Trophoblast cell (in vitro differentiated cells and primary cell): ENCODE results near the gene GHRL.

Experiments
- DNase-seq, 2 donors: peaks; one replicate each; pipeline ENCODE4 v3.0.0-alpha.2; 2016
- H2AFZ ChIP-seq: 2 replicates; pipeline ENCODE4 v1.6.1; 2013; ENCODE audit warnings: low read length, moderate library complexity, mild to moderate bottlenecking; ENCODE audit not compliant: insufficient read depth, poor library complexity
- H2AK5ac ChIP-seq: 2 replicates; pipeline ENCODE4 v1.6.1; 2013; ENCODE audit warnings: mild to moderate bottlenecking, low read length
- H2BK120ac ChIP-seq: 2 replicates; pipeline ENCODE4 v1.6.1; 2013; ENCODE audit warnings: low read length, mild to moderate bottlenecking, moderate library complexity; ENCODE audit not compliant: insufficient read depth, poor library complexity
- H2BK12ac ChIP-seq: 2 replicates; pipeline ENCODE4 v1.6.1; 2013; ENCODE audit warnings: mild to moderate bottlenecking, low read length, moderate library complexity
- H2BK5ac ChIP-seq: 2 replicates; pipeline ENCODE4 v1.6.1; 2013; ENCODE audit warnings: low read length, low read depth, moderate library complexity, mild to moderate bottlenecking; ENCODE audit not compliant: poor library complexity
- H3K14ac ChIP-seq: 2 replicates; pipeline ENCODE4 v1.6.1; 2013; ENCODE audit warnings: mild to moderate bottlenecking, low read length
- H3K18ac ChIP-seq: 2 replicates; pipeline ENCODE4 v1.6.1; 2013; ENCODE audit warnings: mild to moderate bottlenecking, low read length
- H3K23ac ChIP-seq: 2 replicates; pipeline ENCODE4 v1.6.1; 2013; ENCODE audit warnings: low read length
- H3K27ac ChIP-seq: 2 replicates; pipeline ENCODE4 v1.5.1; 2013; ENCODE audit warnings: low read depth, mild to moderate bottlenecking, inconsistent platforms, low read length, moderate library complexity
- H3K27me3 ChIP-seq: 2 replicates; pipeline ENCODE4 v1.6.1; 2013; ENCODE audit warnings: inconsistent platforms, mild to moderate bottlenecking, low read length, moderate library complexity; ENCODE audit not compliant: insufficient read depth
- H3K36me3 ChIP-seq, 2 experiments: 1 replicate in 1 of 2; 2 replicates in 1 of 2; pipeline ENCODE4 v1.6.1; 2013; ENCODE audit warnings: low read length in 2 of 2, mild to moderate bottlenecking in 2 of 2, moderate library complexity in 1 of 2; ENCODE audit not compliant: insufficient read depth in 2 of 2, control insufficient read depth in 1 of 2
- H3K4ac ChIP-seq: 2 replicates; pipeline ENCODE4 v1.6.1; 2013; ENCODE audit warnings: low read depth, mild to moderate bottlenecking, low read length, moderate library complexity
- H3K4me1 ChIP-seq, 2 experiments: 1 replicate in 1 of 2; 2 replicates in 1 of 2; pipeline ENCODE4 v1.6.1; 2013; ENCODE audit warnings: low read length in 2 of 2, mild to moderate bottlenecking in 2 of 2, moderate library complexity in 1 of 2; ENCODE audit not compliant: insufficient read depth in 2 of 2, control insufficient read depth in 1 of 2
- H3K4me2 ChIP-seq: 2 replicates; pipeline ENCODE4 v1.6.1; 2013; ENCODE audit warnings: inconsistent platforms, mild to moderate bottlenecking, low read length, moderate library complexity
- H3K4me3 ChIP-seq: 2 replicates; pipeline ENCODE4 v1.5.1; 2013; ENCODE audit warnings: mild to moderate bottlenecking, low read depth, low read length, inconsistent platforms
- H3K79me1 ChIP-seq: one replicate; pipeline ENCODE4 v1.6.1; 2013; ENCODE audit warnings: low read length
- H3K79me2 ChIP-seq: 2 replicates; pipeline ENCODE4 v1.6.1; 2013; ENCODE audit warnings: low read length, mild to moderate bottlenecking; ENCODE audit not compliant: control insufficient read depth, insufficient read depth, poor library complexity
- H3K9ac ChIP-seq: 2 replicates; pipeline ENCODE4 v1.6.1; 2013; ENCODE audit warnings: mild to moderate bottlenecking, low read length
- H3K9me3 ChIP-seq: 2 replicates; pipeline ENCODE4 v1.6.1; 2013; ENCODE audit warnings: low read depth, mild to moderate bottlenecking, control low read depth, inconsistent platforms, low read length; ENCODE audit not compliant: insufficient read depth
- H4K12ac ChIP-seq: 2 replicates; pipeline ENCODE4 v1.6.1; 2013; ENCODE audit warnings: low read depth, mild to moderate bottlenecking, low read length, moderate library complexity
- H4K8ac ChIP-seq: 2 replicates; pipeline ENCODE4 v1.6.1; 2013; ENCODE audit warnings: low read depth, mild to moderate bottlenecking, low read length, moderate library complexity
- H4K91ac ChIP-seq: one replicate; pipeline ENCODE4 v1.6.1; 2013; ENCODE audit warnings: low read depth, mild to moderate bottlenecking, low read length, moderate library complexity
- WGBS: extraction: QIAGEN DNeasy Blood & Tissue Kit; methylation state at CpG from one replicate; pipeline ENCODE4 v1.1.7; 2013; ENCODE audit warnings: missing lambda C conversion rate; ENCODE audit not compliant: insufficient read length, insufficient coverage; ENCODE audit errors: extremely low coverage; 5-methylcytosine and 5-hydroxymethylcytosine counted together

Gene GHRL

GRCh38 chr3:10248984-10249748 lies 43.6 kb downstream of the GHRL start:
- H3K79me1 ChIP-seq, result peaks cover 10% of the 10 kb centered on the region
- peak overlapping the region; percentile 75 for H4K8ac ChIP-seq
- peak overlapping the region; percentile 81 for H3K18ac ChIP-seq
- peak overlapping the region; percentile 75 for H2BK120ac ChIP-seq
- H4K12ac ChIP-seq, result peak overlapping the region; percentile 89
- no CpG with 5 or more reads among the region's 32 CpGs for WGBS
- H2AK5ac ChIP-seq, result peak overlapping the region; percentile 97
- peak overlapping the region; percentile 74 for H3K4me2 ChIP-seq
- H3K23ac ChIP-seq, result no peak overlapping the region
- peak overlapping the region; percentile 94 for H3K4ac ChIP-seq
- peak overlapping the region; percentile 92 for H3K14ac ChIP-seq
- H2AFZ ChIP-seq, result peak overlapping the region; percentile 61
- peaks cover 2% of the 10 kb centered on the region for H3K9me3 ChIP-seq
- H3K9ac ChIP-seq, result peak overlapping the region; percentile 11
- H2BK5ac ChIP-seq, result peak overlapping the region; percentile 15
- peak overlapping the region; percentile 77 for H4K91ac ChIP-seq
- peaks cover 8% of the 10 kb centered on the region in 2 experiments for H3K4me1 ChIP-seq
- H3K36me3 ChIP-seq, result peaks cover 8 to 10% of the 10 kb centered on the region in 2 experiments
- no peak overlapping the region for H3K27ac ChIP-seq
- H3K4me3 ChIP-seq, result peak overlapping the region; percentile 69
- peaks cover 9% of the 10 kb centered on the region for H3K79me2 ChIP-seq
- H2BK12ac ChIP-seq, result peak overlapping the region; percentile 23
- no peaks in the 10 kb centered on the region for H3K27me3 ChIP-seq
- DNase-seq, result peak in 1 of 2 donors; percentile 10

- H4K91ac ChIP-seq, result peak within 1 kb of the TSS; percentile 77
- H2BK5ac ChIP-seq, result peak within 1 kb of the TSS; percentile 33
- peak within 1 kb of the TSS; percentile 75 for H4K8ac ChIP-seq
- peak within 1 kb of the TSS; percentile 94 for H3K4ac ChIP-seq
- peak within 1 kb of the TSS; percentile 69 for H3K4me3 ChIP-seq
- H3K18ac ChIP-seq, result peak within 1 kb of the TSS; percentile 81
- H3K4me1 ChIP-seq, result peaks cover 8% of the 10 kb centered on the region in 2 experiments
- DNase-seq, result peak; percentile 99 to 100
- peak within 1 kb of the TSS; percentile 75 for H2BK120ac ChIP-seq
- H3K4me2 ChIP-seq, result peak within 1 kb of the TSS; percentile 74
- peak within 1 kb of the TSS; percentile 92 for H3K14ac ChIP-seq
- H3K27me3 ChIP-seq, result no peaks in the 10 kb centered on the region
- H3K79me1 ChIP-seq, result peaks cover 10% of the 10 kb centered on the region
- peaks cover 5% of the 10 kb centered on the region for H3K9me3 ChIP-seq
- no CpG with 5 or more reads among the region's 80 CpGs for WGBS
- H3K79me2 ChIP-seq, result peaks cover 9% of the 10 kb centered on the region
- peaks cover 4 to 6% of the 10 kb centered on the region in 2 experiments for H3K36me3 ChIP-seq
- peak within 1 kb of the TSS; percentile 89 for H4K12ac ChIP-seq
- no peak within 1 kb of the TSS for H3K27ac ChIP-seq
- H3K9ac ChIP-seq, result peak within 1 kb of the TSS; percentile 11
- H2AFZ ChIP-seq, result peak within 1 kb of the TSS; percentile 61
- no peak within 1 kb of the TSS for H3K23ac ChIP-seq
- peak within 1 kb of the TSS; percentile 23 for H2BK12ac ChIP-seq
- H2AK5ac ChIP-seq, result peak within 1 kb of the TSS; percentile 97
Measured at GRCh38 chr3:10248184-10248983, 44.4 kb downstream of the GHRL start, which contains the start of gene TATDN2. TSS of gene TATDN2 (plus strand) at chr3:10248459. CDS start at chr3:10249201, 742 bp downstream.

- Histone ChIP-seq H3K79me2 (peaks cover 9% of the 10 kb centered on the region), H3K36me3 (peaks cover 2% of the 10 kb centered on the region in 2 experiments), H4K91ac (no peak overlapping the region), H3K4me2 (peak overlapping the region; percentile 74), H3K9me3 (peaks cover 5% of the 10 kb centered on the region), H4K12ac (no peak overlapping the region), H3K14ac (no peak overlapping the region), H3K27me3 (no peaks in the 10 kb centered on the region), H2BK120ac (no peak overlapping the region), H2AK5ac (no peak overlapping the region), H3K4ac (no peak overlapping the region), H3K9ac (no peak overlapping the region), H3K4me1 (peaks cover 8% of the 10 kb centered on the region in 2 experiments), H4K8ac (peak overlapping the region; percentile 51), H3K4me3 (peak overlapping the region; percentile 62), H2BK12ac (no peak overlapping the region), H3K23ac (no peak overlapping the region), H3K27ac (no peak overlapping the region), H2AFZ (no peak overlapping the region), H2BK5ac (no peak overlapping the region), H3K18ac (no peak overlapping the region), H3K79me1 (peaks cover 10% of the 10 kb centered on the region)
- DNase-seq, result no peak
- no CpG with 5 or more reads among the region's 14 CpGs for WGBS
Measured at GRCh38 chr3:10247679-10248183, 45.0 kb downstream of the GHRL start.

- H3K4me3 ChIP-seq, result no peak overlapping the region
- H3K4me2 ChIP-seq, result no peak overlapping the region
- H2BK120ac ChIP-seq, result no peak overlapping the region
- peaks cover 10% of the 10 kb centered on the region for H3K79me1 ChIP-seq
- no peak overlapping the region for H3K27ac ChIP-seq
- no peak for DNase-seq
- no peak overlapping the region for H2AFZ ChIP-seq
- H2BK5ac ChIP-seq, result no peak overlapping the region
- no peak overlapping the region for H2BK12ac ChIP-seq
- H3K4me1 ChIP-seq, result peaks cover 8% of the 10 kb centered on the region in 2 experiments
- H2AK5ac ChIP-seq, result no peak overlapping the region
- peaks cover 9% of the 10 kb centered on the region for H3K79me2 ChIP-seq
- no peak overlapping the region for H3K23ac ChIP-seq
- H4K8ac ChIP-seq, result no peak overlapping the region
- WGBS, result no CpG with 5 or more reads among the region's 6 CpGs
- H3K36me3 ChIP-seq, result peaks cover 0 to 2% of the 10 kb centered on the region in 2 experiments
- H3K14ac ChIP-seq, result no peak overlapping the region
- no peak overlapping the region for H4K12ac ChIP-seq
- no peaks in the 10 kb centered on the region for H3K27me3 ChIP-seq
- H3K9ac ChIP-seq, result no peak overlapping the region
- no peak overlapping the region for H3K4ac ChIP-seq
- H4K91ac ChIP-seq, result no peak overlapping the region
- H3K9me3 ChIP-seq, result peaks cover 5% of the 10 kb centered on the region
- no peak overlapping the region for H3K18ac ChIP-seq
Measured at GRCh38 chr3:10245081-10245712, 47.5 kb downstream of the GHRL start.
